Caco-2 (cell line): ENCODE results near the gene SPC25. TPM values are rescaled to one million over a fixed set of nuclear protein-coding genes. Genes with fewer than 3 reads are reported as not detected.
"Not testable (repeated sequence)": the region's sequence is repeated elsewhere in the genome, so short reads cannot be mapped to it uniquely, and the experiment has no call there.

ENCODE experiments used
- BruUV-seq: library from RNA; stranded (reverse); fragments of 400-500 nt; replicated peaks from 2 replicates; lab custom pipeline; 2021; lab: Mats Ljungman, UMichigan
- CTCF ChIA-PET: fragments of 300-600 bp; sonication (Branson Sonifier 250); formaldehyde crosslinking; loops from one replicate; lab custom pipeline; 2022; ENCODE audit warnings: antibody characterized with exemption; lab: Charles Lee
- POLR2A ChIA-PET: fragments of 300-600 bp; sonication (Branson Sonifier 250); formaldehyde crosslinking; loops from one replicate; lab custom pipeline; 2022; ENCODE audit warnings: antibody characterized with exemption; lab: Charles Lee
- DNase-seq, 2 experiments: peaks; one replicate each; pipeline versions ENCODE4 v3.0.0 to v3.0.0-alpha.2; 2020 to 2022
- H3K27me3 ChIP-seq: replicated peaks from 2 replicates; pipeline ENCODE4 v1.6.0; 2011; ENCODE audit warnings: low read length; ENCODE audit not compliant: control insufficient read depth, insufficient read depth
- H3K36me3 ChIP-seq: 2 replicates; pipeline ENCODE4 v1.5.1; 2011; ENCODE audit warnings: low read length; ENCODE audit not compliant: control insufficient read depth, insufficient read depth
- H3K4me1 ChIP-seq: fragments of 250-450 bp; sonication (Bioruptor Pico); 2 replicates; pipeline ENCODE4 v1.5.1; 2020; ENCODE audit warnings: mild to moderate bottlenecking
- H3K4me3 ChIP-seq: 2 replicates; pipeline ENCODE4 v1.5.1; 2011; ENCODE audit warnings: low read depth, mild to moderate bottlenecking, control low read depth, low read length
- H3K9me3 ChIP-seq: fragments of 250-450 bp; sonication (Bioruptor Pico); 2 replicates; pipeline ENCODE4 v1.5.1; 2020; ENCODE audit warnings: mild to moderate bottlenecking, moderate library complexity
- H3K27ac Mint-ChIP-seq: one replicate; pipeline ENCODE4 v1.8.0; 2022; ENCODE audit warnings: mixed read lengths; ENCODE audit not compliant: unreplicated experiment
- H3K27me3 Mint-ChIP-seq: one replicate; pipeline ENCODE4 v1.8.0; 2022; ENCODE audit warnings: mixed read lengths; ENCODE audit not compliant: insufficient read depth, unreplicated experiment
- H3K36me3 Mint-ChIP-seq: one replicate; pipeline ENCODE4 v1.8.0; 2022; ENCODE audit warnings: mild to moderate bottlenecking, mixed read lengths; ENCODE audit not compliant: insufficient read depth, unreplicated experiment
- H3K4me1 Mint-ChIP-seq: one replicate; pipeline ENCODE4 v1.8.0; 2022; ENCODE audit warnings: low read depth, mixed read lengths; ENCODE audit not compliant: unreplicated experiment
- H3K4me3 Mint-ChIP-seq: one replicate; pipeline ENCODE4 v1.8.0; 2022; ENCODE audit warnings: mild to moderate bottlenecking, moderate library complexity, mixed read lengths; ENCODE audit not compliant: unreplicated experiment
- H3K9me3 Mint-ChIP-seq: one replicate; pipeline ENCODE4 v1.8.0; 2022; ENCODE audit warnings: mixed read lengths; ENCODE audit not compliant: unreplicated experiment
- CTCF ChIP-seq, 2 experiments: fragments of 200-600 bp in 1 of 2; IDR thresholded peaks; 1 replicate in 1 of 2; 2 replicates in 1 of 2; pipeline versions ENCODE4 v1.5.1 to v1.8.0; 2011 to 2022; ENCODE audit warnings: antibody characterized with exemption in 1 of 2, control low read depth in 1 of 2, inconsistent platforms in 1 of 2, low read depth in 1 of 2, low read length in 1 of 2, mild to moderate bottlenecking in 1 of 2, moderate library complexity in 1 of 2; ENCODE audit not compliant: insufficient read depth in 1 of 2, severe bottlenecking in 1 of 2, unreplicated experiment in 1 of 2
- intact Hi-C: fragments of 100-400 bp; cut with micrococcal nuclease; formaldehyde crosslinking; loops from one replicate; pipeline ENCODE4 v1.10.0; 2022; ENCODE audit not compliant: unreplicated experiment
- total RNA-seq: library from RNA; stranded (reverse); gene quantifications from 2 replicates; pipeline ENCODE4 v1.2.3, GENCODE V29; 2022

SPC25 gene
- total RNA-seq, 1 experiment from 2014 or later, result 32.6 TPM

GRCh38 chr2:168889635-168890005 lies 610 bp downstream of the SPC25 start:
- Histone ChIP-seq H3K4me3 (peak overlapping the region; percentile 75), H3K9me3 (no peaks in the 10 kb centered on the region), H3K4me1 (no peaks in the 10 kb centered on the region; the same call in 1 of the 2 replicates), H3K36me3 (no peaks in the 10 kb centered on the region), H3K27me3 (no peaks in the 10 kb centered on the region)
- Mint-ChIP-seq H3K27me3 (peaks cover 11% of the 10 kb centered on the region), H3K27ac (peak overlapping the region; percentile 91), H3K4me3 (peak overlapping the region; percentile 94), H3K4me1 (no peaks in the 10 kb centered on the region), H3K36me3 (peaks cover 20% of the 10 kb centered on the region), H3K9me3 (no peaks in the 10 kb centered on the region)
- TF ChIP-seq CTCF (IDR thresholded peaks at IDR 0.05; ENCODE audit: insufficient read depth in 1 of 2, low read depth in 1 of 2, low read length in 1 of 2, severe bottlenecking in 1 of 2, unreplicated experiment in 1 of 2), result no peak
- ChIA-PET POLR2A (no interaction called here), CTCF (no interaction called here)
- no TSS peak for BruUV-seq
- DNase-seq, result peak in 1 of 2 experiments; percentile 5
- intact Hi-C loops, result no loop called here

- Mint-ChIP-seq H3K4me1 (no peaks in the 10 kb centered on the region), H3K36me3 (peaks cover 20% of the 10 kb centered on the region), H3K27ac (no peak overlapping the region), H3K9me3 (no peaks in the 10 kb centered on the region), H3K4me3 (no peak overlapping the region), H3K27me3 (no peaks in the 10 kb centered on the region)
- ChIA-PET POLR2A (no interaction called here), CTCF (no interaction called here)
- BruUV-seq, result no TSS peak
- intact Hi-C loops, result no loop called here
- Histone ChIP-seq H3K9me3 (no peaks in the 10 kb centered on the region), H3K4me3 (no peak overlapping the region), H3K4me1 (no peaks in the 10 kb centered on the region), H3K27me3 (no peaks in the 10 kb centered on the region), H3K36me3 (no peaks in the 10 kb centered on the region)
- DNase-seq, result no peak
- no peak for TF ChIP-seq CTCF (IDR thresholded peaks at IDR 0.05; ENCODE audit: insufficient read depth in 1 of 2, low read depth in 1 of 2, low read length in 1 of 2, severe bottlenecking in 1 of 2, unreplicated experiment in 1 of 2)
These were observed 5.3 kb downstream of the SPC25 start for GRCh38 chr2:168884975-168885374.

GRCh38 chr2:168882163-168882562 lies 8.1 kb downstream of the SPC25 start:
- H3K27ac Mint-ChIP-seq, H3K4me3 Mint-ChIP-seq, H3K4me3 ChIP-seq, H3K9me3 Mint-ChIP-seq, H3K27me3 ChIP-seq, CTCF ChIA-PET, H3K4me1 ChIP-seq, DNase-seq, H3K4me1 Mint-ChIP-seq, H3K27me3 Mint-ChIP-seq, BruUV-seq, intact Hi-C loops, H3K9me3 ChIP-seq, POLR2A ChIA-PET, H3K36me3 ChIP-seq: not testable (repeated sequence)
- H3K36me3 Mint-ChIP-seq, result peaks cover 15% of the 10 kb centered on the region
